Fibroblast of peridontal ligament (primary cell): Measurements from ENCODE around the gene ACAN.

Experiments used
- DNase-seq: peaks from one replicate; pipeline ENCODE4 v3.0.0-alpha.2; 2010; ENCODE audit errors: extremely low read depth

Gene ACAN

DNA sequence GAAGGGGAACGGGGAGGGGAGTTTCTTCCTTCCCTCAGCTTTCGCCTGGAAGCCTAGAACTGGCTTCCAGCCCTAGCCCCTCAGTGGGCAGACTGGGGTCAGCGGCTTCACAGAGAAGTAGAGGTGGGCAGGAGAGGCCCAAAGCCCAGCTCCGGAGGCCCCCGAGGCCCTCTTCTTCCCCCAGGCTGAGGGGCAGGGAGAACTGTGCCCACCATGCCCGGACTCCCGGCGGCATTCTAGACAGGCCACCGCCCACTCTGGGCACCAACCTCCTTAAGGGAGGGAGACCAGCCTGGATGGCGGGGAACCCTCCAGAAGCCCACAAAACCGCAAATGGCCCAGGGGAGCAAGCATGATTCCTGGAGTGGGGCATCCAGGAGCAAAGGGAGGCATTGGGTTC, 74.2 kb downstream of the ACAN start:
- DNase-seq: no peak

DNA sequence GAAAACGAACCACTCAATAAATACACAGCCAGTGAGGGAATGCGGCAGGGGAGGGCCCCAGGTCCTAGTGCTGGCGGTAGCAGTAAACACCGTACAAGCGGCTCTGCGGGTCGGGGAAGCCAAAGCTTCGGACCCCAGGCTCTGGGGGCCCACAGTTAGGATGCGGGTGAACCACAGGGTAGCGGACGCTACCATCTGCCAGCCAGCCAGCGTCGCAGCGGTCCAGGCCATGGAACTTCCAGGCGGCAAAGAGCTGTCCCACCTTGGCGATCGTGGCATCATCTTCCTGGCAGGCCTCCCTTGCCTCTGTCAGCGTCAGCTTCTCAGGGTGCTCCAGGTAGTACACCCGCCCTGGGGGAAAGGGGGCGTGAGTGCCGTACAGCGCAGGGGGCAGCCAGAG, 74.7 kb downstream of the ACAN start:
- no peak for DNase-seq

DNA sequence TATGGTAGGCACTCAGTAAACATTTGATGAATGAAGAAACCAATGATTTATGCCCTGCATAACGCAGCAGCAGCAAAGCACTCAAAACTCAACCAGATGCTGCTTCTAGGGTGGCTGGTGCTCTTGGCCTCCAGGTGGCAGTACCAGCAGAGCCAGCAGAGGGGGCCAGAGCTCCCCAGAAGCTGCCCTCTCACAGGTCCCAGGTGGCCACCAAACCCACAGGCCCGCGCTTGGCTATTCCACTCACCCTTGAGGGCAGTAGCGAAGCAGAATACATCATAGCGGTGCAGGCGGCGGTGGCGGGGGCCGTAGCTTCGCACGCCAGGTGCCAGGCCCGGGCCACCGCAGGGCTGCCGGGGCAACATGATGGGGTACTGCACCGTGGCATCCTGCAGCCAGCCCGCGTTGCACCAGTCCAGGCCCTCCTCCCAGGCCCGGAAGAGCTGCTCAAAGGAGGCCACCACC, 75.5 kb downstream of the ACAN start:
- peak; percentile 55 for DNase-seq

- no peak for DNase-seq
These were observed 77.9 kb downstream of the ACAN start for GRCh38 chr15:88880944-88881740.

DNA sequence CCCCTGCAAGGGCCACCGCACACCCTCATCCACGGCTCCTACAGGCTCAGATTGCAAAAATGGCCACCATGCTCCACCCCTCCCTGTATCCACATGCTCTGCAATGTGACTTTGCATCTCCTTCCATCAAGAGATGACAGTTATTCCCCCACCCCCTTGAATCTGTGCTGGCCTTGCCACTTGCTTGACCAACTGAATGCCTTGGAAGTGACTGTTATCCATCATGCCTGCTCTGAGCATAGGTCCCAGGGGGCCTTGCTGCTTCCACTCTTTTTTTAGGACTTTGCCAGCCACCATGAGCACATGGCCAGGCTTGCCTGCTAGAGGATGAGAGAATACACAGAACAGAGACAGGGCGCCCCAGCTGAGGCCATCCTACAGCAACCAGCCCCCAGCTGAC, 78.5 kb downstream of the ACAN start:
- DNase-seq: peak; percentile 26

DNA sequence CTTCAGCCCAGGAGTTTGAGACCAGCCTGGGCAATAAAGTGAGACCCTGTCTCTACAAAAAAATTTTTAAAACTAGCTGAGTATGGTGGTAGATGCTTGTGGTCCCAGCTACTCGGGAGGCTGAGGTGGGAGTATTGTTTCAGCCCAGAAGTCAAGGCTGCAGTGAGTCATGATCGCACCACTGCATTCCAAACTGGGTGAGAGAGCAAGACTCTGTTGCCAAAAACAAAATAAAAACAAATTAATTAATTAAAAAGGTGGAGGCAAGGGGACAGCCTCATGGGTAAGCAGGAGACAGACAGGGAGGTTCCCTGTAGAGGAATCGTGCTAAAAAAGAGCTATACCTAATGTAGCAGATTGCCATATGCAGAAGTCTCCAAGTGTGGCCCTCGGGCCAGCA, 79.5 kb downstream of the ACAN start:
- no peak for DNase-seq

DNA sequence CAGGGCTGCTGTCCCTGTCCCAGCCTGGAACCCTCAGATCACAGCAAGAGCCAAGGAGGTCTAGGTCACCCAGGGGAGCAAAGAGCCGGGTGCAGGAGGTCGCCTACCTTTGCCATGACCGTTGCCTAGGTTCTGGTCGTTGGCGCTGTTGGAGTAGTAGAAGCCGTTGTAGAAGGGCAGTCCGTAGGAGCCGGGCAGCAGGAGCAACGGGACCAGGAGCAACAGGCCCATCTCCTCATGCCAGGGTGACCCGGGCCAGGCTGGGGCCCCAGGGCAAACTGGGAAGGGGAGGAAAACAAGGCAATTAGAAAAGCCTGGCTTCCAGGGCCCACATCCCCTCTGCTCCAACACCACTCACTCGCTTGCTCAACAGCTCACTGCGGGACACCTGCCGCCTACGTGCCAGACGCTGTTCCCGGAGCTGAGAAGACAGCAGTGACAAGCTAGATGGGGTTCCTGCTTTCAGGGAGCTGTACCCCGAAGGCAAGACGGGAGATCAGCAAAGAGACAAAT, 83.9 kb downstream of the ACAN start:
- no peak for DNase-seq

- no peak for DNase-seq
These were observed 85.5 kb downstream of the ACAN start for GRCh38 chr15:88888719-88889118.

DNA sequence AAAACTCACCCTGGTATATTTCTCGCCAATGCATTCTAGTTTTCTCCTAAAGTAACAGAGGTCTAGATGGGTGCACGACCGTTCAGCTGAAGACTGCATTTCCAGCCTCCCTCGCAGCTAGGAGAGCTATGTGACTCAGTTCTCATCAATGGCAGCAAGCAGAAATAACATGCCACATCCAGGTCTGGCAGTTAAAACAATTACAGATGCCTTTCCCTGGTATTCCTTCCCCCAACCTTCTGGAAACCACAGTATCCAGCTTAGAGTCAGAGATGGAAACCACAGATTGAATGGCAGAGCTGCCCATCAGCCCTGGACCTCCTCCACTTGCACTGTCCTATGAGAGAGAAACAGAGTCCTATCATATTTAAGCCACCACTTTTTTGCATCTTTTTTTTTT, 87.3 kb downstream of the ACAN start:
- peak; percentile 54 for DNase-seq

DNA sequence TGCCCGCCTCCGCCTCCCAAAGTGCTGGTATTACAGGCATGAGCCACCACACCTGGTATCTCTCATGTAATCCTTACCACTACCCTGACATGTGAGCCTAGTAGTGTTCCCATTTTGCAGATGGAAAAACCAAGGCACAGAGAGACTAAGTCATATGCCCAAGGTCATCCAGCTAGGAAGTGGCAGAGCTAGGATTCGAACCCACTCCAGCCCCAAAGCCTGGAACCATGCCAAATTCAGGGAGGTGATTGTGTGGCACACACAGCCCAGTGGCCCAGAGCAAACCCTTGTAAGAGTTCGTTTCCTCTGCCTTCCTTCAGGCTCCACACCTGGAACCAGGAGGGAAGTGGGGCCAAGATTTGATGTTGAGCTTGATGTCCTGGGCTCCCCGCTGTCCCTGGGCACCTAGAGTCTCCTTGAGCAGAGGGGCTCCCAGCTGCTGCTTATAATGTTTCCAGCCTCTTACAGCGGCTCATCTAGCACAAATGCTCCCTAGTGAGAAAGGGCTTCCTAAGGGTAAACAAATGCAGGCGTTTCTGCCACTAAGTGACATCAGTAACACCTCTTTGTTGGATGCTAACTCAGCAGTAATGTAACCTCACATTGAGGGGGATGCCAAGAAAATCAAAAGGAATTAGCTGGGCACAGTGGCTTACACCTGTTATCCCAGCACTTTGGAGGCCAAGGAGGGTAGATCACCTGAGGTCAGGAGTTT, 88.5 kb downstream of the ACAN start:
- no peak for DNase-seq

DNA sequence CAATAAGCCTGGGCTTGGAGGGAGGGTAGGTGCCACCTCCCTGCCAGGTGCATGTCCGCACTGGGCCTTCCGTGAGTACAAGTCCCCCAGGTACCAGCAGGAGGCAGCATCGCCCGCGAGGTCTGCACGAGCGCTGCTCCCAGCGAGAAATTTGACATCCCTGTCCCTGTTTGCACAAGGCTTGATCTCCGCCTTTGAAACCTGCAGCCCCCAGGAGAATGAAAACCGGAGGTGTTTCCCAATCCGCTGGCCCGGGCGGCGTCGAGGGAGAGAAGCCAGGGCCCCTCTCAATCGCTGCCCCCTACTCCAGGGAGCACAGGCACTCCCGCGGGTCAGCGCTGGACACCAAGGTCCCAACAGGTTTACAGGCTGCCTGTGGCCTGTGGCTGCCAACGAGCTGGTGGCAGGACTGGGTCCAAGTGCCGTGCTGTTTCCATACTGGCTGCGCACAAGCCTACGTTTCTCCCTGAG, 91.1 kb downstream of the ACAN start:
- DNase-seq: no peak

GRCh38 chr15:88894819-88895767, 91.9 kb downstream of the ACAN start, which contains the start of gene HAPLN3:
Gene HAPLN3, minus strand, starts transcription at chr15:88895544. Its CDS starts 8,246 bp downstream, at chr15:88887298.
- no peak for DNase-seq

DNA sequence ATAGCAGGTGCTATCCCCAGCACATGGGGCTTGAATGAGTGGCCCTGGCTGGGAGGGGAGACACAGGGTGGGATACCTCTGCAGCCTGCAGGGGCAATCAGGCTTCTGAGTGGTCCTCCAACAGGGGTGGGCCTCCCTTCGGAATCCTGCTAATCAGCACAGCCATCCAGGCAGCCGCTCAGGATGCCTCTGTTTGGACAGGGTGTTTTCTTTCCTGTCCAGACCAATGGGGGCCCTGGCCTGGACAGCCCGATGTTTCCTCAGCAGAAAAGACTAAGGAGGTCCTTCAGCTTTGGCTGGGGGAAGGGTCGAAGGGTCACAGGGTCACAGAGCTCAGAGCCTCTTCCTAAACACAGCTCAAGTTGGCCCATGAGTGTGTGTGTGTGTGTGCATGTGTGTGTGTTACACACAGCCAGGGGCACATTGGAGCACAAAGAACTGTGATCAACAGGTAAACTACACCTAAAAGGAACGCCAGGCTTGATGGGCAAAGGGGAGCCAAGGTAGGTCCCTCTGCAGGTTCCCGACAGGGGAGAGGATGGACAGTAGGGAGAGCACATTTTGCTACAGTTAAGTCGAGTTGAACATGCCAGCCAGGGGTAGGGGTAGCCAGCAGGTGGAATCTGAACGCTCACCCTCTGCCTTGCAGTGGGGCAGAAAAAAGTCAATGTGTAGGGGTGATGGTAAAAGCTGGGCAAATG, 93.2 kb downstream of the ACAN start:
- no peak for DNase-seq

- DNase-seq: peak; percentile 74
These were observed 93.9 kb downstream of the ACAN start for GRCh38 chr15:88897142-88897455.

- no peak for DNase-seq
These were observed 94.4 kb downstream of the ACAN start for GRCh38 chr15:88897456-88898194.

DNA sequence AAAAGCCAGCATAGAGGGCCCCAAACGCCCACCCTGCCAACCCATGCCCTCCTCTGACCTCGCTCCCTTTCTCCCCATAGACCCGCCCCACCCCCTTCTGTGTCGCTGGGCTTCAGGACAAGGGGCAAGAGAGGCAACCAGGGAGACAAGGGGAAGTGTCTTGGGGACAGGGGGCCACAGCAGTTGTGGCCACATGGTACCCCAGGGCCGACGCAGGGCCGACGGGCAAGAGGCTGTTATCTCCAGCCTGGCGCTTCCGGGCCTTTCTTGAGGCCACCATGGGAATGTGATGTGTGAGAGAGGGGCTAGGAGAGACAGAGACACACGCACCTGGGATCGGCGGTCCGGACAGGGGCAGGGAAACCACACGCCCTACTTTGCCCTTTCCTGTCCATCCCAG, 95.5 kb downstream of the ACAN start:
- no peak for DNase-seq

DNA sequence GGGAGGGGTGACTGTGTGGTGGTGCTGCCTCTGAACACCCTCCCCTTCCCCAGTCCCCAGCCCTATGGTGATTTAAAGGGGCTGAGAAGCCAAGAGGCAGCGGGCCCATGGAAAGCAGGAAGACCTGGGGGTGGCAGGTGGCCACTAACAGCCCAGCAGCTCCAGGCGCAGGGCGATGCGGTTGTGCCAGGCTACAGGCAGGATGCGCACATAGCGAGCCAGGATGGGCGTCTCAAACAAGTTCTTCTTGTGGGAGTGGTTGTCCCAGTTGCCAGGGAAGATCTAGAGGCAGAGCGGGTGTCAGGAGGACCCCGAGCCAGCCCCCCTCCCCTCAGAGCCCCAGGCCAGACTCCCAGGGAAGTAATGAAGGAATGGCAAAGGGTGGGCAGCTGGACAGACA, 96.0 kb downstream of the ACAN start:
- no peak for DNase-seq

DNA sequence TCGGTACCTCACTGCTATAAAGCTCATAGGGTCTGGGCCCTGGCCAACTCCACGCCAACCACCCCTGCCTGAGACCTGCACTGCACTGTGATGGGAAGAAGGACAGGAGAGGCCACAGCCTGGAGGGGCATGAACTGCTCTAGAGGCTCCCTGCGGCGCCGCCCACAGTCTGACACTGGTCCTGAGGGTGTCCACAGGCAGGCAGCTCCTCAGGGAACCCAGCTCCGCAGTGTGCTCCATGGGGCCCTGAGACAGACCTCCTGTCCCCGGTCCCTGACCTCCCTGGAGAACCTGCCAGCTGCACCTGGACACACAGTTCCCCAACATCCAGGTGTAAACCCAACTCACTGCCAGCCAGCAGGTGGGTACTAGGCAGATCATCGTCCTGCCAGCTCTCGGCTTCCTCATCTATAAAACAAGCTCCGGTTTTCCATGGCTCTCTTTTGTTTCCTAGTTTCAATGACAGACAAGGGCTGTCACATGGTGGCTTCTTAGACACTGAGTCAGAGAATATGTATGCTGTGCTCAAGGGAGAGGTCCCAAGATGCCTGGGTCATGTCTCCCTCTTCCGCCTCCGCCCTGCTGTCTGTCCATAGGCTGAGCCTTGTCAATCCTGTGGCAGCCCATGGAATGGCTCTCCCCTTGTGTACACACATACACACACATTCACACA, 97.2 kb downstream of the ACAN start:
- DNase-seq: peak; percentile 36

DNA sequence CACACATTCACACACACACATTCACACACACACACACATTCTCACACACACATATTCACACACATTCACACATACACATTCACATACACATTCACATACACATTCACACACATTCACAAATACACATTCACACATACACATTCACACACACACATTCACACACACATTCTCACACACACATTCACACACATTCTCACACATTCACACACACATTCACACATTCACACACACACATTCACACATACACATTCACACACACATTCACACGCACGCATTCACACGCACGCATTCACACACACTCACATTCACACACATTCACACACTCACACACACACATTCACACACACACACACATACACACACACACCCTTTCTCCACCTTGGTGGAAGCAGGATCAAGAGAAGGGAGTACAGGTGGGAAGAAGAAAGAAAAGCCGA, 97.8 kb downstream of the ACAN start:
- no peak for DNase-seq
